Kidney (tissue), 14 donors: ENCODE measurements around the gene CLK1. TPM values are rescaled to one million over a fixed set of nuclear protein-coding genes. Genes with fewer than 3 reads are reported as not detected.

Experiments used
- DNase-seq, 5 donors: peaks; one replicate each; pipeline ENCODE4 v3.0.0-alpha.2; 2013 to 2020
- FAIRE-seq: peaks from 2 replicates; lab custom pipeline; 2012; peaks lifted over from hg19 to GRCh38; lab: Jason Lieb, UNC
- H3K27ac ChIP-seq, 2 donors: one replicate each; pipeline ENCODE4 v1.7.0; 2013; ENCODE audit warnings: low read depth in 2 of 2, low read length in 2 of 2, inconsistent platforms in 1 of 2
- H3K27me3 ChIP-seq: one replicate; pipeline ENCODE4 v1.7.1; 2013; ENCODE audit warnings: low read length, inconsistent platforms; ENCODE audit not compliant: control insufficient read depth, insufficient read depth
- H3K36me3 ChIP-seq, 3 donors: one replicate each; pipeline versions ENCODE4 v1.7.0 to v1.7.1; 2013; ENCODE audit warnings: low read length in 3 of 3, control low read depth in 1 of 3, inconsistent platforms in 1 of 3; ENCODE audit not compliant: insufficient read depth in 3 of 3, control insufficient read depth in 2 of 3
- H3K4me1 ChIP-seq, 3 donors: one replicate each; pipeline versions ENCODE4 v1.7.0 to v1.7.1; 2013; ENCODE audit warnings: low read length in 3 of 3, inconsistent platforms in 1 of 3, low read depth in 1 of 3; ENCODE audit not compliant: control insufficient read depth in 2 of 3, insufficient read depth in 2 of 3
- H3K4me3 ChIP-seq, 3 donors: one replicate each; pipeline versions ENCODE4 v1.7.0 to v1.8.1; 2013; ENCODE audit warnings: low read length in 3 of 3, control low read depth in 1 of 3, inconsistent platforms in 1 of 3
- H3K9ac ChIP-seq, 3 donors: one replicate each; pipeline versions ENCODE4 v1.7.0 to v1.7.1; 2013; ENCODE audit warnings: low read length in 3 of 3, control low read depth in 1 of 3, inconsistent platforms in 1 of 3
- H3K9me3 ChIP-seq, 3 donors: one replicate each; pipeline versions ENCODE4 v1.7.0 to v1.7.1; 2013; ENCODE audit warnings: low read length in 3 of 3, control low read depth in 1 of 3, inconsistent platforms in 1 of 3; ENCODE audit not compliant: control insufficient read depth in 2 of 3, insufficient read depth in 1 of 3
- CTCF ChIP-seq: IDR thresholded peaks from 3 replicates; pipeline ENCODE4 v1.5.1; 2012; ENCODE audit warnings: mild to moderate bottlenecking, moderate library complexity, borderline replicate concordance; ENCODE audit not compliant: insufficient read depth; ENCODE audit errors: extremely low read depth
- intact Hi-C: fragments of 100-400 bp; cut with DNase I; formaldehyde crosslinking; loops from one replicate; pipeline ENCODE4 v1.11.1; 2022
- polyA plus RNA-seq: library from polyadenylated mRNA; stranded (reverse); fragments of 350-450 nt; fragmentation: Illumina TruSeq; extraction: RNeasy Lipid Tissue Mini Kit (QIAGEN cat#74804); gene quantifications from one replicate; pipeline ENCODE4 v1.2.3, GENCODE V29; 2014; ENCODE audit warnings: low read depth, low replicate concordance; ENCODE audit not compliant: insufficient read depth
- total RNA-seq: library from RNA; stranded (reverse); fragmentation: NEBNext Ultra II Directional; extraction: Animal tissue kit (Norgen Biotek cat#: 25700); gene quantifications from one replicate; pipeline ENCODE4 v1.2.1, GENCODE V29; 2021
- donor health status: control.
- donor health status: control.
- donor health status: control.
- donor health status: control.
- donor health status: control.
- donor health status: DM: yes; HTN: yes; CAD: no.
- donor health status: Normal renal cell carcinoma (clear cell type).

CLK1 gene
- total and polyA plus RNA-seq, 2 donors from 2014 or later = 91.4 to 108 TPM

DNA sequence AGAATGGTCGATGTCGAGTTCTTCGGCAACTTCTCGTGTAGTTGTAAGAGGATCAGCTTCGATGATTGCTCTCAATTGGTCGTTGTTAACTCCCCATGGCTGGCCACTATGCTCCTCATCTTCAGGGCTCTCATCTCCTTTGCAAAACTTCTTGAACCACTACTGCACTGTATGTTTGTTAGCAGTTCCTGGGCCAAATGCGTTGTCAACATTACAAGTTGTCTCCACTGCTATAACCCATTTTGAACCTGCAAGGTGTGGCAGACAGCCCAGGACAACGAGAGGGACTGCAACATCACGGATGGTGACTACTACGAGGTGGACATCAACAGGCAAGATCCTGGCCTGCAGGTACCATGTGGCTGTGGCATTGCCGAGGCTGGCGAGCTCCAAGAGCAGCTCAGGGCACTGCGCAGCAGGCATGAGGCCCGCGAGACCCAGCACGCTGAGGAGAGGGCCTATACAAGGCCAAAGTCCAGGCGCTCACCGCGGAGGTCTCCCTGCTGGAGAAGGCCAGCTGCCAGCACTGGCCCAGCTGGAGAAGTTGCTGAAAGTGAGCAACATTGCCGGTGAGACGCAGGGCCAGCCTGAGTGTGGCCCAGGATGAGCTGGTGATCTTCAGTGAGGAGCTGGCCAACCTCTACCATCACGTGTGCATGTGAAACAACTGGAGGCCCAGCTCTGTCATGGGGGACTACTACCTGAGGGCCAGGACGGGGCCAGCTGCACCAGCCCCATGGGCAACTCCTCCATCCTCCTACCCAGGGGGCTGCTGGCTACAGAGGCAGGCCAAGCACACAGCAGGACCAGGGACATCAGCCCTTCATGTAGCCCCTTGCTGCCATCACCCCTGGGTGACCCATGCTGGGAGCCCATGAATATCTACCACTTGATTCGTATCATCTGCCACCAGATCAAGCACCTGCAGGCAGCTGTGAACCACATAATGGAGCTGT lies 20.2 kb downstream of the CLK1 start:
- Histone ChIP-seq H3K27me3 (no peaks in the 10 kb centered on the region), H3K9me3 (no peaks in the 10 kb centered on the region), H3K36me3 (no peaks in the 10 kb centered on the region), H3K4me1 (no peaks in the 10 kb centered on the region), H3K27ac (no peak overlapping the region), H3K9ac (no peak overlapping the region), H3K4me3 (no peak overlapping the region)
- no peak for DNase-seq
- FAIRE-seq = no peak
- TF ChIP-seq CTCF = no peak
- intact Hi-C loops = no loop called here

- peaks cover 0 to 3% (median 0%) of the 10 kb centered on the region in 3 donors for H3K9me3 ChIP-seq
- intact Hi-C loops = no loop called here
- H3K36me3 ChIP-seq = no peaks in the 10 kb centered on the region
- H3K9ac ChIP-seq = no peak overlapping the region
- DNase-seq (no peak), FAIRE-seq (no peak)
- no peak for TF ChIP-seq CTCF
- H3K27ac ChIP-seq = no peak overlapping the region
- H3K27me3 ChIP-seq = no peaks in the 10 kb centered on the region
- H3K4me3 ChIP-seq = no peak overlapping the region
- H3K4me1 ChIP-seq = no peaks in the 10 kb centered on the region
These were observed 24.9 kb downstream of the CLK1 start for GRCh38 chr2:200839513-200839912.

DNA sequence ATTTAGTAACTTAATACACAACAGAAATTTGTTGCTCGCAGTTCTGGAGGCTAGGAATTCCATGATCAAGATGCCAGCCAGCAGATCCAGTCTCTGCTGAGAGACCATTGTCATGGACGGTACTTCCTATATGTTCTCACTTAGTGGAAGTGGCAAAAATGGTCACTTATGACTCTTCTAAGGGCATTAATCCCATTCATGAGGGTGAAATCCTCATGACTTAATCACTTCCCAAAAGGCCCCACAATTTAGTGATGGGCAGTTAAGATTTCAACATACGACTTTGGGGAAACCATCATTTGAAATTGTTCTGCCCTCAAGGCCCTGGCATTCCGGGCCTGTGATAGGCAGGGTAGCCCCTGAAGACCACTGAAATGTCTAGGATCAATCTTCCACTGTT lies 29.8 kb downstream of the CLK1 start:
- no peaks in the 10 kb centered on the region for H3K27me3 ChIP-seq
- no peaks in the 10 kb centered on the region for H3K36me3 ChIP-seq
- intact Hi-C loops = no loop called here
- H3K4me3 ChIP-seq = no peak overlapping the region
- no peak for TF ChIP-seq CTCF
- no peaks in the 10 kb centered on the region for H3K4me1 ChIP-seq
- no peak overlapping the region for H3K9ac ChIP-seq
- peaks cover 0 to 3% (median 0%) of the 10 kb centered on the region in 3 donors for H3K9me3 ChIP-seq
- no peak for DNase-seq
- H3K27ac ChIP-seq = no peak overlapping the region
- no peak for FAIRE-seq
